Fibroblast of the aortic adventitia (primary cell): ENCODE measurements around the gene USP33. TPM values are rescaled to one million over a fixed set of nuclear protein-coding genes. Genes with fewer than 3 reads are reported as not detected.
"Not testable (repeated sequence)": the region's sequence is repeated elsewhere in the genome, so short reads cannot be mapped to it uniquely, and the experiment has no call there.

ENCODE experiments used
- DNase-seq: peaks from one replicate; pipeline ENCODE4 v3.0.0-alpha.2; 2010; ENCODE audit warnings: low read depth
- H3K4me3 ChIP-seq: 2 replicates; pipeline ENCODE4 v1.5.1; 2011; ENCODE audit warnings: low read depth, mild to moderate bottlenecking, control low read depth, low read length, moderate library complexity
- CTCF ChIP-seq: IDR thresholded peaks from 2 replicates; pipeline ENCODE4 v1.5.1; 2011; ENCODE audit warnings: mild to moderate bottlenecking, low read length, control low read depth, inconsistent platforms; ENCODE audit not compliant: insufficient read depth
- total RNA-seq: library from RNA; depleted of rRNA; stranded (reverse); fragments of >200 nt; gene quantifications from 2 replicates; pipeline ENCODE4 v1.2.3, GENCODE V29; 2012; ENCODE audit warnings: low replicate concordance

USP33 gene
- 71.9 and 93.5 TPM in 2 replicates for total RNA-seq

GRCh38 chr1:77759071-77760028 is at the start of gene USP33:
USP33 (minus strand) TSS chr1:77759852; CDS start chr1:77741697, 18,155 bp downstream.
- peak within 1 kb of the TSS; percentile 84 for H3K4me3 ChIP-seq
- TF ChIP-seq CTCF: no peak
- peak; percentile 59 for DNase-seq

GRCh38 chr1:77803371-77803770 is 43.7 kb upstream of the USP33 start:
- H3K4me3 ChIP-seq: no peak overlapping the region
- no peak for TF ChIP-seq CTCF
- DNase-seq: no peak

GRCh38 chr1:77802026-77802425 is 42.4 kb upstream of the USP33 start:
- no peak for TF ChIP-seq CTCF
- no peak overlapping the region for H3K4me3 ChIP-seq
- no peak for DNase-seq

GRCh38 chr1:77797991-77798390 is 38.3 kb upstream of the USP33 start:
- no peak for TF ChIP-seq CTCF
- peak; percentile 42 for DNase-seq

GRCh38 chr1:77796695-77797405 is 37.2 kb upstream of the USP33 start:
- no peak overlapping the region for H3K4me3 ChIP-seq
- TF ChIP-seq CTCF: no peak
- no peak for DNase-seq

More at GRCh38 chr1:77797991-77798390, 38.3 kb upstream of the USP33 start:
- no peak overlapping the region for H3K4me3 ChIP-seq

GRCh38 chr1:77794550-77794949 is 34.9 kb upstream of the USP33 start:
- TF ChIP-seq CTCF: no peak
- DNase-seq: no peak
- no peak overlapping the region for H3K4me3 ChIP-seq

- not testable (repeated sequence) for H3K4me3 ChIP-seq, DNase-seq
Observed at GRCh38 chr1:77786093-77786741, 26.6 kb upstream of the USP33 start.
